SK-N-MC (cell line): ENCODE data around the gene SPG7.

Experiments
- EZH2 ChIP-seq: fragments of 200-600 bp; sonication (generic); IDR thresholded peaks from one replicate; pipeline ENCODE4 v1.6.1; 2017; ENCODE audit warnings: antibody characterized with exemption
- POLR2AphosphoS5 ChIP-seq: IDR thresholded peaks from 2 replicates; pipeline ENCODE4 v1.6.1; 2012; ENCODE audit warnings: mild to moderate bottlenecking, low read depth, low read length, borderline replicate concordance

DNA sequence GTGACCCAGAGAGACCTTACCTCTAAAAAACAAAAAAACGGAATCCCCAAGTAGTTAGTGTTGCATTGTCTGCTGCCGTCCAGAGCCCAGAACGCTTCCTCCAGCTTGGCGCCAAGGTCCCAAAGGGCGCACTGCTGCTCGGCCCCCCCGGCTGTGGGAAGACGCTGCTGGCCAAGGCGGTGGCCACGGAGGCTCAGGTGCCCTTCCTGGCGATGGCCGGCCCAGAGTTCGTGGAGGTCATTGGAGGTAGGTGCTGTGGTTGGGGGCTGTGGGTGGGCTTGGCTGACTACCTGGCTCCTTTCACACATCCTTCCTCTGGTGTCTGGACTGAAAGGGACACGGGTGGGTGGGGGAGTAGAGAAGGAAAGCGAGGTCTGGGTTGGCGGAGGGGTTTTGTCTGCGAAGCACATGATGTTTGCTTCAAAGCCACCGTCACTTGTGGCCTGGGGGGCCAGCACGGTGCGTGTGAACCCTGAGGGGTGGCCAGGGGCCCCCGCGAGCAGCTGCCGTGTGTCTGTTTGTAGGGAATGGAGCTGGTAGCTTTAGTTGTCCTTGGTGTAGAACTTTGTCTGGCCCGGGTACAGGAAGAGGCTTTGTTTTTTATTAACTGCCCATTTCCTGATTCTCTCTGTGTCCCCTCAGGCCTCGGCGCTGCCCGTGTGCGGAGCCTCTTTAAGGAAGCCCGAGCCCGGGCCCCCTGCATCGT is 23.8 kb downstream of the SPG7 start:
- TF ChIP-seq POLR2AphosphoS5 (no peak), EZH2 (no peak)
